GM21576 (cell line): ENCODE measurements around the gene PYROXD2.
A peak's percentile ranks its signal among the peaks of the same experiment; 100 is the strongest.

Experiments
- ATAC-seq: cut with Tn5 transposase; IDR thresholded peaks from one replicate; pipeline ENCODE4 v1.9.1; 2021; ENCODE audit warnings: mild to moderate bottlenecking, moderate library complexity; ENCODE audit not compliant: unreplicated experiment

Gene PYROXD2

GRCh38 chr10:98435178-98435577 is 20.2 kb upstream of the PYROXD2 start:
- no peak for ATAC-seq

- ATAC-seq: no peak
Observed at GRCh38 chr10:98433881-98434732, 19.1 kb upstream of the PYROXD2 start.

GRCh38 chr10:98433371-98433770 is 18.4 kb upstream of the PYROXD2 start:
- ATAC-seq: no peak

GRCh38 chr10:98432330-98432729 is 17.3 kb upstream of the PYROXD2 start:
- no peak for ATAC-seq

- ATAC-seq: no peak
Observed at GRCh38 chr10:98431016-98431415, 16.0 kb upstream of the PYROXD2 start.

- ATAC-seq: no peak
Observed at GRCh38 chr10:98430427-98430826, 15.4 kb upstream of the PYROXD2 start.

GRCh38 chr10:98429320-98430072 is 14.5 kb upstream of the PYROXD2 start:
- ATAC-seq: no peak

GRCh38 chr10:98427011-98427515 is 12.1 kb upstream of the PYROXD2 start:
- no peak for ATAC-seq

GRCh38 chr10:98425511-98426352 is 10.8 kb upstream of the PYROXD2 start:
- ATAC-seq: peak; percentile 45

- ATAC-seq: no peak
Observed at GRCh38 chr10:98424295-98425254, 9.6 kb upstream of the PYROXD2 start.

- no peak for ATAC-seq
Observed at GRCh38 chr10:98423691-98424120, 8.7 kb upstream of the PYROXD2 start.

- no peak for ATAC-seq
Observed at GRCh38 chr10:98422182-98422581, 7.2 kb upstream of the PYROXD2 start.

- ATAC-seq: no peak
Observed at GRCh38 chr10:98420786-98421185, 5.8 kb upstream of the PYROXD2 start.

- no peak for ATAC-seq
Observed at GRCh38 chr10:98419469-98420261, 4.7 kb upstream of the PYROXD2 start.

GRCh38 chr10:98418665-98419468 is 3.9 kb upstream of the PYROXD2 start:
- no peak for ATAC-seq

- no peak for ATAC-seq
Observed at GRCh38 chr10:98417973-98418664, 3.1 kb upstream of the PYROXD2 start.

- ATAC-seq: no peak
Observed at GRCh38 chr10:98417481-98417959, 2.5 kb upstream of the PYROXD2 start.
